GM18507 (cell line): ENCODE results near the gene OR2S2.
"Not testable (repeated sequence)": the region's sequence is repeated elsewhere in the genome, so short reads cannot be mapped to it uniquely, and the experiment has no call there.

Source experiments
- DNase-seq: peaks from one replicate; pipeline ENCODE4 v3.0.0; 2011; ENCODE audit warnings: low read depth; ENCODE audit not compliant: insufficient read length; ENCODE audit errors: extremely low spot score
- FAIRE-seq: peaks from 2 replicates; lab custom pipeline; 2011; peaks lifted over from hg19 to GRCh38; lab: Jason Lieb, UNC

The OR2S2 gene

GRCh38 chr9:35913429-35913828 lies 44.5 kb downstream of the OR2S2 start:
- not testable (repeated sequence) for FAIRE-seq, DNase-seq

- FAIRE-seq (no peak), DNase-seq (no peak)
These were observed 45.1 kb downstream of the OR2S2 start for GRCh38 chr9:35912791-35913400.

GRCh38 chr9:35911690-35912089 lies 46.3 kb downstream of the OR2S2 start:
- DNase-seq (no peak), FAIRE-seq (no peak)

- DNase-seq (no peak), FAIRE-seq (no peak)
These were observed 47.2 kb downstream of the OR2S2 start for GRCh38 chr9:35910613-35911359.

- DNase-seq = no peak
- no peak for FAIRE-seq
These were observed 48.0 kb downstream of the OR2S2 start for GRCh38 chr9:35909687-35910612.

GRCh38 chr9:35909274-35909673 lies 48.7 kb downstream of the OR2S2 start, which contains the start of gene SPAAR:
SPAAR (plus strand) TSS chr9:35909490; CDS start chr9:35910464, 974 bp downstream.
- no peak for DNase-seq
- no peak for FAIRE-seq

GRCh38 chr9:35908504-35909125 lies 49.3 kb downstream of the OR2S2 start:
- DNase-seq = no peak

GRCh38 chr9:35907711-35908503 lies 50.0 kb downstream of the OR2S2 start:
- no peak for DNase-seq
- no peak for FAIRE-seq

More at GRCh38 chr9:35908504-35909125, 49.3 kb downstream of the OR2S2 start:
- no peak for FAIRE-seq
